GM12891 (cell line): ENCODE measurements around the gene IDH3G.

ENCODE experiments used
- POLR2A ChIP-seq: IDR thresholded peaks from 2 replicates; pipeline ENCODE4 v1.6.1; 2011; ENCODE audit warnings: low read depth, low read length, control low read depth
- POLR2AphosphoS5 ChIP-seq: IDR thresholded peaks from 2 replicates; pipeline ENCODE4 v1.6.1; 2011; ENCODE audit warnings: low read depth, low read length, control low read depth
- POU2F2 ChIP-seq: IDR thresholded peaks from 2 replicates; pipeline ENCODE4 v1.6.1; 2011; ENCODE audit warnings: low read depth, mild to moderate bottlenecking, control low read depth, low read length, moderate library complexity
- SPI1 ChIP-seq: IDR thresholded peaks from 2 replicates; pipeline ENCODE4 v1.6.1; 2011; ENCODE audit warnings: low read depth, low read length, control low read depth
- TAF1 ChIP-seq: IDR thresholded peaks from 2 replicates; pipeline ENCODE4 v1.6.1; 2011; ENCODE audit warnings: low read depth, low read length, control low read depth

- no peak for TF ChIP-seq POLR2AphosphoS5
- TF ChIP-seq POLR2A: no peak
- TF ChIP-seq TAF1: no peak
- TF ChIP-seq SPI1: no peak
- no peak for TF ChIP-seq POU2F2
These were observed 16.0 kb downstream of the IDH3G start for GRCh38 chrX:153778181-153778580.
